ENCODE measurements around the gene UGT1A8. TPM values are rescaled to one million over a fixed set of nuclear protein-coding genes. Genes with fewer than 3 reads are reported as not detected.

The UGT1A8 gene
- total RNA-seq, 1 donor from 2014 or later: not detected

GRCh38 chr2:233803292-233803911 lies 186.0 kb downstream of the UGT1A8 start:
- no peak for DNase-seq (ENCODE audit: low spot score)
- H3K4me1 Mint-ChIP-seq (ENCODE audit: low read depth): peaks cover 4% of the 10 kb centered on the region
- H3K27me3 Mint-ChIP-seq (ENCODE audit: low read depth): peaks cover 23% of the 10 kb centered on the region
- H3K4me3 Mint-ChIP-seq (ENCODE audit: unreplicated experiment): no peak overlapping the region
- peaks cover 2% of the 10 kb centered on the region for H3K36me3 Mint-ChIP-seq (ENCODE audit: low read depth)
- TF ChIP-seq CTCF (IDR thresholded peaks at IDR 0.05): no peak
- H3K27ac Mint-ChIP-seq (ENCODE audit: unreplicated experiment): no peak overlapping the region
- H3K9me3 Mint-ChIP-seq (ENCODE audit: low read depth): peaks cover 5% of the 10 kb centered on the region

DNA sequence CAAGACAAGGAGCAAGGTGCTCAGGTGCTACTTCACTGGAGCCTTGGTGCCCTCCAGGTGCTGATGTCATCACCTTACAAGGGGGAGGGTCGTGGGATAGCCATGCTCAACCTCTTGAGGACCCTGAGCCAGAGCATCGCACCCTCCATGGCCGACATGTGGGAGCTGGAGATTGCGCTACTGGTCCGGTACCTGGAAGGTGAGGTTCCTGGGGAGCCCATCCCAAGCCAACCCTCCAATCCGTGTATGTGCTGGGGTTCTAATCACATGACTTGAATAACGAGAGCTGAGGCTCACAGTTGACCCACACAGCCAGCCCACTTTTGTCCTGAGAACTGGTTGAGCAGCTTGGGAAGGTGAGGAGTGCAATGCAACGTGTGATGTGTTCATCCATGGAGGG lies 186.6 kb downstream of the UGT1A8 start:
- DNase-seq (ENCODE audit: low spot score): no peak
- H3K4me1 Mint-ChIP-seq (ENCODE audit: low read depth): peaks cover 4% of the 10 kb centered on the region
- H3K27me3 Mint-ChIP-seq (ENCODE audit: low read depth): peaks cover 26% of the 10 kb centered on the region
- TF ChIP-seq CTCF (IDR thresholded peaks at IDR 0.05): no peak
- peaks cover 2% of the 10 kb centered on the region for H3K36me3 Mint-ChIP-seq (ENCODE audit: low read depth)
- peaks cover 5% of the 10 kb centered on the region for H3K9me3 Mint-ChIP-seq (ENCODE audit: low read depth)
- H3K4me3 Mint-ChIP-seq (ENCODE audit: unreplicated experiment): no peak overlapping the region
- H3K27ac Mint-ChIP-seq (ENCODE audit: unreplicated experiment): no peak overlapping the region

- no peak for TF ChIP-seq CTCF (IDR thresholded peaks at IDR 0.05)
- peak; percentile 75 for DNase-seq (ENCODE audit: low spot score)
- Mint-ChIP-seq H3K4me3 (ENCODE audit: unreplicated experiment) (no peak overlapping the region), H3K27me3 (ENCODE audit: low read depth) (peaks cover 32% of the 10 kb centered on the region), H3K9me3 (ENCODE audit: low read depth) (no peaks in the 10 kb centered on the region), H3K36me3 (ENCODE audit: low read depth) (no peaks in the 10 kb centered on the region), H3K27ac (ENCODE audit: unreplicated experiment) (no peak overlapping the region), H3K4me1 (ENCODE audit: low read depth) (no peaks in the 10 kb centered on the region)
Observed at GRCh38 chr2:233807215-233807865, 189.9 kb downstream of the UGT1A8 start.

DNA sequence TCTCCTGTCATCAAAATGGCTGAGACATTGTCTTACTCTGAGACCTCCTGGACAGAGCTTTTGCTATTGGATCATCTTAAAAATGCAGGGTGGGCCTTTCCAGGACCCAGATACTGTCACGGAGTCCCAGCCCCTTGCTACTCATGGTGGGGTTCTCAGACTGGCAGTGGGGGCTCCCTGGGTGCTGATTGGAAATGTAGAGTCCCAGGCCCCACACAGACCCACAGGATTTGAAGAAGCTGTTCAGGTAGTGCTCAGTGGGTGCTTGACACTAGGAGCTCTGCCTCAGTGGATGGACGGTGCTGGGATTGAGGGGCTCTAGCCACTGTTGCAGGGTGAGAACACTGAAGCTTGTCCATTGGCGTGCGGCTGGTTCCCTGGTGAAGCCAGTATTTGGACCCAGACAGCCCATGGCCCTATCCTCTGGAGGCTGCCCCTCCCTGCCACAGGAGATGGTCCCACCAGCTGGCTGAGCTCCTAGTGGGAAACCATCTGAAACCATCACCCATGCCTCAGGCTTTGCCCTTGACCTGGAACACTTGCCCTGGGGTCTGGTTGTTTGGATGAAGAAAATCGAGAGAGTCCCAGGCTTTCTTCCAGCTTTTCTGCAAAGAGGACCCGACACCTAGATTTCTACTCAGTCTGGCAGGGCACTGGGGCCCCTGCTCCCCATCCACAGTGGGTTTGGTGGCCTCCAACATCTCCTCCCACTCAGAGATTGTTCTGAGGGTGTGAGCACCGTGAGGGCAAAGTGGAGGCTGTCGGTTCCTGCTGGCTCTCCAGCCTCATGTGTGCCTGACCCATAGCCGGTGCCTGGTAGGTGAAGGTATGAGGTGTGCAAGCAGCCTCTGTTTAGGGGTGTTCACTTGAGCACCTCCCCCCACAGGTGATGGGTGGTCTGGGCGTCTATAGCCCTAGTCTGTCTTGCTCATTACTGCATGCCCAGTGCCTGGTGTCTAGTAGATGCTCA lies 190.8 kb downstream of the UGT1A8 start:
- peaks cover 2% of the 10 kb centered on the region for H3K4me1 Mint-ChIP-seq (ENCODE audit: low read depth)
- no peaks in the 10 kb centered on the region for H3K36me3 Mint-ChIP-seq (ENCODE audit: low read depth)
- H3K27ac Mint-ChIP-seq (ENCODE audit: unreplicated experiment): no peak overlapping the region
- no peaks in the 10 kb centered on the region for H3K9me3 Mint-ChIP-seq (ENCODE audit: low read depth)
- no peak for TF ChIP-seq CTCF (IDR thresholded peaks at IDR 0.05)
- H3K4me3 Mint-ChIP-seq (ENCODE audit: unreplicated experiment): no peak overlapping the region
- no peak for DNase-seq (ENCODE audit: low spot score)
- H3K27me3 Mint-ChIP-seq (ENCODE audit: low read depth): peaks cover 26% of the 10 kb centered on the region

DNA sequence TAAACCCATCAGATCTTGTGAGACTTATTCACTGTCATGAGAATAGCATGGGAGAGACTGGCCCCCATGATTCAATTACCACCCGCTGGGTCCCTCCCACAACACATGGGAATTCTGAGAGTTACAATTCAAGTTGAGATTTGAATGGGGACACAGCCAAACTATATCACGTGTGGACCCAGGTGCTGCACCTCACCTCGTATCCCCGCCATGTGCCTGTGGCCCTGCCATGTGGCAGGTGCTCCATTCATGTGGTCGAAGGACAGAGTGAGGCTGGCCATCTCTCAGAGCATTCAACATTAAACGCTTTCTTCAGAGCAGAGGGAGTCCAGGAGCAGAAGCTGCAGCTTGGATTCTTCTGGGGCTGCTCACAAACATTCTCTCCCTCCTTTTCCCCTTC lies 193.0 kb downstream of the UGT1A8 start:
- H3K36me3 Mint-ChIP-seq (ENCODE audit: low read depth): no peaks in the 10 kb centered on the region
- H3K9me3 Mint-ChIP-seq (ENCODE audit: low read depth): no peaks in the 10 kb centered on the region
- peaks cover 15% of the 10 kb centered on the region for H3K27me3 Mint-ChIP-seq (ENCODE audit: low read depth)
- no peak for DNase-seq (ENCODE audit: low spot score)
- H3K4me1 Mint-ChIP-seq (ENCODE audit: low read depth): peaks cover 2% of the 10 kb centered on the region
- no peak overlapping the region for H3K27ac Mint-ChIP-seq (ENCODE audit: unreplicated experiment)
- no peak overlapping the region for H3K4me3 Mint-ChIP-seq (ENCODE audit: unreplicated experiment)
- TF ChIP-seq CTCF (IDR thresholded peaks at IDR 0.05): no peak

Data from chondrocyte (in vitro differentiated cells).